ENCODE data around the gene DOK7. TPM values are rescaled to one million over a fixed set of nuclear protein-coding genes. Genes with fewer than 3 reads are reported as not detected.

The DOK7 gene
- total RNA-seq, 1 experiment from 2014 or later, result 7.6 TPM

DNA sequence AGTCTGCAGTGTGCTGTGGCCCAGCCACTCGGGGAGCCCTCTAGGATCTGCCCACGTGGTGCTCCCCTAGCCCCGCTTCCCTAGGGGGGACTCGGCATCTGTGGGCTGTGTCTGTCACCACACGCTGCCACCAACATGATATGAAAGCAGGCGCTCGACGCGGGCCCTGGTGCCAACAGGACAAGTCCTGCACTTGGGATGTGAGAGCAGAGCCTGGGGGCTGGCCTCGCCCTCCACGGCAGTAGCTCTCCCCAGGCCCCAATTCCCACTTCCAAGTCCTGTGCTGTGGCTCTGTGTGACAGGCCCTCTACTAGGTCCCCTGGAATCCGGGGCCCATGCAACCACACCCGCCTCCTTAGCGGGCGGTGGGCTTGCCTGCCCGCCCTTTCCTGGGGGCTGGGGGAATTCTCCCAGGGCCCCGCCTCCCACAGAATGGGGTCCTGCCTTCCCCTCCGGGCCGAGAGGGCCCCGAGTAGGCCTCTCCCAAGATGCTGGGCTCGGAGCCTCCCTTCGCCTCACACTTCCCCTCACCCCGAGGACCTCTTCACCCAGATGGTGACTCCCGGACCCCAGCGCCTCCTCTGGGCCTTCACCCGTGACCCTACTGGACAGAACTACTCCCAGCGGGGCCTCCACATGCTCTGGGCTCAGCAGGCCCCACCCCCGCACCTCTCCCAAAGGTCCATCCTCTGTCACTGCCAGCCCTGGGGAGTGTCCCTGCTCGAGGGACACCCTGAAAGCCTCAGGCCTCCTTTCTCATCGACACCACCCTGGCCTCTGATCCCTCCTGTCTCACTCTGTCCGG is 57.9 kb downstream of the DOK7 start:
- BruUV-seq (replicated peaks), result no TSS peak
- TF ChIP-seq, protein P1, sequence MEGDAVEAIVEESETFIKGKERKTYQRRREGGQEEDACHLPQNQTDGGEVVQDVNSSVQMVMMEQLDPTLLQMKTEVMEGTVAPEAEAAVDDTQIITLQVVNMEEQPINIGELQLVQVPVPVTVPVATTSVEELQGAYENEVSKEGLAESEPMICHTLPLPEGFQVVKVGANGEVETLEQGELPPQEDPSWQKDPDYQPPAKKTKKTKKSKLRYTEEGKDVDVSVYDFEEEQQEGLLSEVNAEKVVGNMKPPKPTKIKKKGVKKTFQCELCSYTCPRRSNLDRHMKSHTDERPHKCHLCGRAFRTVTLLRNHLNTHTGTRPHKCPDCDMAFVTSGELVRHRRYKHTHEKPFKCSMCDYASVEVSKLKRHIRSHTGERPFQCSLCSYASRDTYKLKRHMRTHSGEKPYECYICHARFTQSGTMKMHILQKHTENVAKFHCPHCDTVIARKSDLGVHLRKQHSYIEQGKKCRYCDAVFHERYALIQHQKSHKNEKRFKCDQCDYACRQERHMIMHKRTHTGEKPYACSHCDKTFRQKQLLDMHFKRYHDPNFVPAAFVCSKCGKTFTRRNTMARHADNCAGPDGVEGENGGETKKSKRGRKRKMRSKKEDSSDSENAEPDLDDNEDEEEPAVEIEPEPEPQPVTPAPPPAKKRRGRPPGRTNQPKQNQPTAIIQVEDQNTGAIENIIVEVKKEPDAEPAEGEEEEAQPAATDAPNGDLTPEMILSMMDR (conservative IDR thresholded peaks at IDR 0.05), result no peak
- H3F3A ChIP-seq (ENCODE audit: insufficient read depth, low read depth), result no peaks in the 10 kb centered on the region
- no peak overlapping the region for H3K4me3 ChIP-seq
- H4K20me1 ChIP-seq (ENCODE audit: insufficient read depth), result no peaks in the 10 kb centered on the region
- no peak overlapping the region for H2AFZ ChIP-seq
- DNase-seq, result no peak
- H3K36me3 ChIP-seq (ENCODE audit: low read depth), result no peaks in the 10 kb centered on the region
- intact Hi-C loops (cut with micrococcal nuclease; ENCODE audit: unreplicated experiment), result no loop called here
- no peaks in the 10 kb centered on the region for H3K27me3 ChIP-seq (ENCODE audit: insufficient read depth, low read depth)
- no peaks in the 10 kb centered on the region for H3K4me1 ChIP-seq (replicated peaks; ENCODE audit: insufficient read depth)
- ChIA-PET POLR2A (ENCODE audit: unreplicated experiment) (no interaction called here), CTCF (no interaction called here)
- no peak overlapping the region for H3K27ac ChIP-seq
- H3K9me2 ChIP-seq (ENCODE audit: insufficient read depth), result no peaks in the 10 kb centered on the region
- no peak overlapping the region for H3K4me2 ChIP-seq
- no peaks in the 10 kb centered on the region for H3K9me3 ChIP-seq (ENCODE audit: insufficient read depth, low read depth)
- H3K79me2 ChIP-seq (ENCODE audit: low read depth), result no peaks in the 10 kb centered on the region

DNA sequence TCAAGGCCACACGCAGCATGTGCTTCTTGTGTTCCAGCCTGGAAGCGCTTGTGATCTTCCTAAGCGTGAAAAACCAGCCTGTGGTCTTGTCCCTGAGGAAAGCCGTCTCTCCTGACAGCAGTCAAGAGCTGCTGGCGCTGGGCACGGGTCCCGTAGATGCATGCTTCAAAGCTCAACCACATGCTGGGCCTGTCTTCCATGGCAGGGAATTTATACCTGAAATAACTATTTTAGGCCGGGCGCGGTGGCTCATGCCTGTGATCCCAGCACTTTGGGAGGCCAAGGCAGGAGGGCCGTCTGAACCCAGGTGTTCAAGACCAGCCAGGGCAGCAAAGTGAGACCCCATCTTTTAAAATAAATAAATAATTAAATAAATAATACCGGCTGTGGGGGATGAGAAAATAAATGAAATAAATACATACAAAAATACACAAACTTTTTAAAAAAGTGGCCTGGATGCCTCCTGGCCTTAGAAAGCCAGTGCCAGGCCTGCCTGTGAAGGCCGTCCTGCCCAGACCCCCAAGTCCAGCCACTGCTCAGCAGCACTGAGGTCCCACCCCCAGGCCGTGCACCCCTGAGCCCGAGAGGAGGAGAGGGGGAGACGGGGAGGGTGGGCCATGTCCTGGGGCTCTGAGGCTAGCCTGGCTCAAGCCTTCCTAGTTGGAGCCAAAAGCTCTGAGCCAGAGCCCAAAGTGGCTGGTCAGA is 58.7 kb downstream of the DOK7 start:
- Histone ChIP-seq H3K9me3 (ENCODE audit: insufficient read depth, low read depth) (no peaks in the 10 kb centered on the region), H3K79me2 (ENCODE audit: low read depth) (no peaks in the 10 kb centered on the region), H4K20me1 (ENCODE audit: insufficient read depth) (no peaks in the 10 kb centered on the region), H3K36me3 (ENCODE audit: low read depth) (no peaks in the 10 kb centered on the region), H3K4me3 (no peak overlapping the region), H3K27me3 (ENCODE audit: insufficient read depth, low read depth) (no peaks in the 10 kb centered on the region), H3K27ac (no peak overlapping the region), H3K4me1 (replicated peaks; ENCODE audit: insufficient read depth) (no peaks in the 10 kb centered on the region), H3K9me2 (ENCODE audit: insufficient read depth) (no peaks in the 10 kb centered on the region), H2AFZ (no peak overlapping the region), H3K4me2 (no peak overlapping the region), H3F3A (ENCODE audit: insufficient read depth, low read depth) (no peaks in the 10 kb centered on the region)
- intact Hi-C loops (cut with micrococcal nuclease; ENCODE audit: unreplicated experiment), result no loop called here
- no TSS peak for BruUV-seq (replicated peaks)
- no peak for DNase-seq
- ChIA-PET POLR2A (ENCODE audit: unreplicated experiment) (no interaction called here), CTCF (no interaction called here)
- TF ChIP-seq EZH2 (IDR thresholded peaks at IDR 0.05; ENCODE audit: low read depth), result no peak
- TF ChIP-seq, protein P1 (conservative IDR thresholded peaks at IDR 0.05), result no peak

DNA sequence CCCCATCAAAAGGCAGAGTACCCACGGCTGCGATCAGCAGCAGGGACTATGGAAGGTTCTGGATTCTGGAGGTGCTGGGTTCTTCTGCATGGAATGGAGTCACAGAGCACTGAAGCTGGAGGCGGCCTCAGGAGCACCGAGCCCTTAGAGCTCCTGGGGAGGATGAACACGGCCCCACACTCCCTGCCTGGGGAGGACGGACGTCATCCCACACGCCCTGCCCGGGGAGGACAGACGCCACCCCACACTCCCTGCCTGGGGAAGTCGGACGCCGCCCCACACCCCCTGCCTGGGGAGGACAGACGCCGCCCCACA is 59.2 kb downstream of the DOK7 start:
- Histone ChIP-seq H3K27me3 (ENCODE audit: insufficient read depth, low read depth) (no peaks in the 10 kb centered on the region), H3K9me3 (ENCODE audit: insufficient read depth, low read depth) (no peaks in the 10 kb centered on the region), H3K27ac (no peak overlapping the region), H3K79me2 (ENCODE audit: low read depth) (no peaks in the 10 kb centered on the region), H4K20me1 (ENCODE audit: insufficient read depth) (no peaks in the 10 kb centered on the region), H2AFZ (no peak overlapping the region), H3K9me2 (ENCODE audit: insufficient read depth) (no peaks in the 10 kb centered on the region), H3K4me2 (no peak overlapping the region), H3F3A (ENCODE audit: insufficient read depth, low read depth) (no peaks in the 10 kb centered on the region), H3K4me1 (replicated peaks; ENCODE audit: insufficient read depth) (no peaks in the 10 kb centered on the region), H3K36me3 (ENCODE audit: low read depth) (no peaks in the 10 kb centered on the region), H3K4me3 (no peak overlapping the region)
- intact Hi-C loops (cut with micrococcal nuclease; ENCODE audit: unreplicated experiment), result no loop called here
- no peak for DNase-seq
- no peak for TF ChIP-seq EZH2 (IDR thresholded peaks at IDR 0.05; ENCODE audit: low read depth)
- TF ChIP-seq, protein P1 (conservative IDR thresholded peaks at IDR 0.05), result no peak
- no TSS peak for BruUV-seq (replicated peaks)
- ChIA-PET POLR2A (ENCODE audit: unreplicated experiment) (no interaction called here), CTCF (no interaction called here)

All from PC-9 (cell line).